Epithelial cell of proximal tubule (primary cell): ENCODE data around the gene PLBD2. TPM values are rescaled to one million over a fixed set of nuclear protein-coding genes. Genes with fewer than 3 reads are reported as not detected.

ENCODE experiments used
- DNase-seq: peaks from one replicate; pipeline ENCODE4 v3.0.0-alpha.2; 2011; ENCODE audit warnings: low read depth
- H3K4me3 ChIP-seq: 2 replicates; pipeline ENCODE4 v1.5.1; 2011; ENCODE audit warnings: low read depth, mild to moderate bottlenecking, low read length
- total RNA-seq: library from RNA; depleted of rRNA; stranded (reverse); fragments of >200 nt; gene quantifications from 2 replicates; pipeline ENCODE4 v1.2.3, GENCODE V29; 2015
- TF ChIP-seq, protein P1 (sequence below): conservative IDR thresholded peaks from 2 replicates; pipeline ENCODE4 v1.5.1; 2012; ENCODE audit warnings: low read depth, mild to moderate bottlenecking, low read length

PLBD2 gene
- total RNA-seq, 1 donor from 2014 or later, result 20.1 TPM

DNA sequence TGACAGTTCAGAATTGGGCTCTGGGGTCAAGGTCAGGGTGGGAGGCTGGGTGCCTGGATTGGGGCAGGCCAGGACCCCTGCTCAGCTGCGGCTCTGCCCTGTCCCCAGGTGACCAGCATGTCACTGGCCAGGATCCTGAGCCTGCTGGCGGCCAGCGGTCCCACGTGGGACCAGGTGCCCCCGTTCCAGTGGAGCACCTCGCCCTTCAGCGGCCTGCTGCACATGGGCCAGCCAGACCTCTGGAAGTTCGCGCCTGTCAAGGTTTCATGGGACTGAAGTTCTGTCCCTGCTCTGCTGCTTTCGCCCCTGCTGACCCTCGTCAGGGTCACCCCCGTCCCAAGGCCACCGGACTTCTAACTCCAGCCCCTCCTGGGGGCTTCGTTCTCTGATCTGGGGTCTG lies 30.0 kb downstream of the PLBD2 start:
- TF ChIP-seq, protein P1, sequence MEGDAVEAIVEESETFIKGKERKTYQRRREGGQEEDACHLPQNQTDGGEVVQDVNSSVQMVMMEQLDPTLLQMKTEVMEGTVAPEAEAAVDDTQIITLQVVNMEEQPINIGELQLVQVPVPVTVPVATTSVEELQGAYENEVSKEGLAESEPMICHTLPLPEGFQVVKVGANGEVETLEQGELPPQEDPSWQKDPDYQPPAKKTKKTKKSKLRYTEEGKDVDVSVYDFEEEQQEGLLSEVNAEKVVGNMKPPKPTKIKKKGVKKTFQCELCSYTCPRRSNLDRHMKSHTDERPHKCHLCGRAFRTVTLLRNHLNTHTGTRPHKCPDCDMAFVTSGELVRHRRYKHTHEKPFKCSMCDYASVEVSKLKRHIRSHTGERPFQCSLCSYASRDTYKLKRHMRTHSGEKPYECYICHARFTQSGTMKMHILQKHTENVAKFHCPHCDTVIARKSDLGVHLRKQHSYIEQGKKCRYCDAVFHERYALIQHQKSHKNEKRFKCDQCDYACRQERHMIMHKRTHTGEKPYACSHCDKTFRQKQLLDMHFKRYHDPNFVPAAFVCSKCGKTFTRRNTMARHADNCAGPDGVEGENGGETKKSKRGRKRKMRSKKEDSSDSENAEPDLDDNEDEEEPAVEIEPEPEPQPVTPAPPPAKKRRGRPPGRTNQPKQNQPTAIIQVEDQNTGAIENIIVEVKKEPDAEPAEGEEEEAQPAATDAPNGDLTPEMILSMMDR, result no peak
- no peak for DNase-seq
- H3K4me3 ChIP-seq, result no peak overlapping the region

DNA sequence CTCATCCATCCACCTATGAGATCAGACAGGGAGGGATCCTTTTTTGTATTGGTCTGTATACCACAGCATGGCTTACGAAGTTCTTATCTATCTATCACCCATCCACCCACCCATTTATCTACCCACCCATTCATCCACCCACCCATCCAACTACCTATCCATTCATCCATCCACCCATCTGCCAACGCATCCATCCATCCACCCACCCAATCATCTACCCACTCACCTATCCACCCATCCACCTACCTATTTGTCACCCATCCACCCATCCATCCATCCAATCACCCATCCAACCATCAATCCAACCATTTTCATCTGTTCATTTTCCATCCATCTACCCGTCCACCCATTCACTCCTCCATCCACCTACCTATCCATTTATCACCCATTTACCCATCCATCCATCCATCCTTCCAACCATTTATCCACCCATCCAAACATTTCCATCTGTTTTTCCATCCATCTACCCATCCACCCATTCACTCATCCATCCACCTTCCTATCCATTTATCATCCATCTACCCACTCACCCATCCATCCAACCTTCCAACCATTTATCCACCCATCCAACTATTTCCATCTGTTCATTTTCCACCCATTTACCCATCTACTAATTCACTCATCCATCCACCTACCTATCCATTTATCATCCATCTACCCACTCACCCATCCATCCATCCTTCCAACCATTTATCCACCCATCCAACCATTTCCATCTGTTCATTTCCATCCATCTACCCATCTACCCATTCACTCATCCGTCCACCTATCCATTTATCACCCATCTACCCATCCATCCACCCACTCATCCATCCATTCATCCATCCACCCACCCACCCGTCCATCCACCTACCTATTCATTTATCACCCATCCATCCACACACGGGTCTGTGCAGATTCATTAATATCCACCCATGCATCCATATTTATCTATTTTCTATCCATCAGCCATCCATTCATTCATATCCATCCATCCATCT lies 32.0 kb downstream of the PLBD2 start:
- no peak overlapping the region for H3K4me3 ChIP-seq
- TF ChIP-seq, protein P1, result no peak
- no peak for DNase-seq

DNA sequence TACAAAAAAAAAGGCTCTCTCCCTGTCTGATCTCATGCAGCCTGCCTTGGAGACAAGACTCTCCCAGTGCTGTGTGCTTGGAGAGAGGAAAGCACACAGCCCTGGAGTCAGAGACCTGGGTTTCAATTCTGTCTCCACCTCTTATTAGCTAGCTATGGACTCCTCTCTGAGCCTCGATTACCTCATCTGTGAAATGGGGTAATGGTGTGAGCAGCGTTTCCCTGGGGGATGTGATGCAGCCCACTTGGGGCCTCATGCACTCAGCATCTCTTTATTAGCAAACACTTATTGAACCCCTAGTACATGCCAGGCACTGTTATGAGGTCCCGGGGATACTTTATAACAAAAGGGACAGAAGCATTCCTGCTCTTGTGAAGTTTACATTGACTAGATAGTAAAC lies 32.8 kb downstream of the PLBD2 start:
- H3K4me3 ChIP-seq, result no peak overlapping the region
- TF ChIP-seq, protein P1, result no peak
- no peak for DNase-seq

DNA sequence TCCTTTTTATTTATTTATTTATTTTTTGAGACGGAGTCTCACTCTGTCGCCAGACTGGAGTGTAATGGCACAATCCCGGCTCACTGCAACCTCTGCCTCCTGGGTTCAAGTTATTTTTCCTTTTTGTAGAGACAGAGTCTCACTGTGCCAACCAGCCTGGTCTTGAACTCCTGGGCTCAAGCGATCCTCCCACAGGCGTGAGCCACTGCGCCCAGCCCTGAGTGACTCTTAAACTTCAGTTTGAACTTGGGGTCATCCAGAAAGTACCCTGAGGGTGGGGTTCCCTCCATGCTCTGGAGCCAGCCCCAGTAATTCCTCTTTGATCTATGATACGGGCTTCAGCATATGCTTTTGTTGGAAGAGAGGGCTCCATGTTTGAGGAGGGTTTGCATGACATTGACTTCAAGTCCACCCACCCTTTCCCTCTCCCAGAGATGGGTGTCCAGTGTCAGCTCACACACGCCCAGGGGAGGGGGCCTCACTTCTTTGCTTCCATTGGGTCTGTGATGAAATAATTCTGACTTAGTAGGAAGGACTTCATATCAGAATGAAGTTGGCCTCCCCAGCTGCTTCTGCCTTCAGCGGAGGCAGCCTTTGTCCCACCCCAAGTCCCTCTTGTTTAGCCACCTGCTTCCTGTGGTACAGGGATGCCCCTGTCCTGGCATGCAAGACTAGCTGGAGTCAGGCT lies 33.4 kb downstream of the PLBD2 start:
- no peak overlapping the region for H3K4me3 ChIP-seq
- no peak for DNase-seq
- TF ChIP-seq, protein P1, result no peak

DNA sequence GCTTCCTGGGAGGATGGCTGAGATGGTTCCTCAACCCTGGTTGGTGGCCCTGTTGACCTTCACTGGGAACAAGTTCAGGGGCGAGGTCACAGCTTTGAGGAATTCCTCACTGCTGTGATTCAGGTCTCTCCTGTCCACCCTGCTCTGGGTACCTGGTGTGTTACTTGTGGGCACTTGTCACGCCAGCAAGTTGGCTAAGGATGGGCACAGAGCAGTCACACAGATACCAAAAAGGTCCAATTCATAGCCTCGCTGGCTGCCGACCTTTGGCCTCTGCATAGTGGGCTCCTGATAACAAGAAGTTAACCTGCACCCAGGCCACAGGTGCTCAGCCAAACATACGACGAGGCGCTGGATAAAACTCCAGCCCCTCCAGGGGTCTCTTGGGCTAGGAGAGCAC lies 34.1 kb downstream of the PLBD2 start:
- no peak for DNase-seq
- TF ChIP-seq, protein P1, result no peak
- H3K4me3 ChIP-seq, result no peak overlapping the region

DNA sequence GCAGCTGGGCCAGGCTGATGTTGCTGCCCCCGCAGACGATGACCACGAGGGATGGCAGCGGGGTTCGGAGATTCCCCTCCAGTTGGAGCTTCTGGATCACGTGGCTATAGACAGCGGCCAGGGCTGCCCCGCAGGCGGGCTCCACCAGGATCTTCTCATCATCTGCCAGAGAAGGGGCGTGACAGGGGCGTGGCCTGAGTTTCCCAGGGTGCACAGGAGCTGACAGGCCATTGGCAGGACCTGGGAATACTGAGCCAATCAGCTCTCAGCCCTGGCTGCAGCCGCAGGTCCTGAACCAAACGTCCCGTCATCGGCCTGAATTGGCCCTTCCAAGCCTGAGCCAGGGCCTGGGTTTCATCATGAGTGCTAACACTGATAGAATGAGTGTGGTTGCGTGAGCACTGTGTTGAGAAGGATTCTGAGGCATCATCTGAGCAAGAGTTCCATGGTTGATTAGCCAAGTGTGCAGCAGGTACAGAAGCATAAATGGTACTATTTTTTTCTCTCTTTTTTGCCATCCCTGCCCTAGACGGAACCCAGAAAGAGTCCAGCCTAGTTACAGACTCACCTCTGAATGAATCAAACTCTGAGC lies 34.7 kb downstream of the PLBD2 start:
- H3K4me3 ChIP-seq, result no peak overlapping the region
- DNase-seq, result no peak
- TF ChIP-seq, protein P1, result no peak
